Middle frontal gyrus (tissue), 1 donor: Measurements from ENCODE around the gene TSPAN4.

Experiments used
- DNase-seq: peaks from one replicate; pipeline ENCODE4 v3.0.0-alpha.2; 2015; ENCODE audit warnings: low spot score; ENCODE audit errors: extremely low spot score

Gene TSPAN4

GRCh38 chr11:804599-804964 lies 38.1 kb upstream of the TSPAN4 start:
- no peak for DNase-seq

- DNase-seq, result peak; percentile 18
These were observed 34.0 kb upstream of the TSPAN4 start for GRCh38 chr11:808427-809286.

GRCh38 chr11:809287-810039 lies 33.2 kb upstream of the TSPAN4 start, which contains the start of gene RPLP2:
Gene RPLP2 (plus strand): TSS chr11:809967. CDS start chr11:810235, 268 bp downstream.
- peak; percentile 93 for DNase-seq

GRCh38 chr11:810040-810567 lies 32.5 kb upstream of the TSPAN4 start:
- DNase-seq, result no peak

GRCh38 chr11:811446-812245 lies 31.0 kb upstream of the TSPAN4 start:
- no peak for DNase-seq

- DNase-seq, result no peak
These were observed 30.3 kb upstream of the TSPAN4 start for GRCh38 chr11:812390-812789.

- DNase-seq, result no peak
These were observed 29.6 kb upstream of the TSPAN4 start for GRCh38 chr11:813072-813455.

- DNase-seq, result no peak
These were observed 29.1 kb upstream of the TSPAN4 start for GRCh38 chr11:813456-814096.

GRCh38 chr11:815675-816432 lies 26.8 kb upstream of the TSPAN4 start:
- DNase-seq, result no peak

GRCh38 chr11:816433-816779 lies 26.2 kb upstream of the TSPAN4 start:
- DNase-seq, result no peak

- DNase-seq, result no peak
These were observed 24.1 kb upstream of the TSPAN4 start, which contains the start of gene PNPLA2 for GRCh38 chr11:818396-819128. Gene PNPLA2 (plus strand): TSS chr11:818914. CDS start chr11:819719, 805 bp downstream.

GRCh38 chr11:819129-819931 lies 23.3 kb upstream of the TSPAN4 start:
- peak; percentile 84 for DNase-seq

GRCh38 chr11:819943-820649 lies 22.6 kb upstream of the TSPAN4 start:
- DNase-seq, result no peak

- no peak for DNase-seq
These were observed 21.8 kb upstream of the TSPAN4 start for GRCh38 chr11:820655-821511.

GRCh38 chr11:821512-822371 lies 20.9 kb upstream of the TSPAN4 start:
- no peak for DNase-seq
